ENCODE data around the gene HSD17B12.

DNA sequence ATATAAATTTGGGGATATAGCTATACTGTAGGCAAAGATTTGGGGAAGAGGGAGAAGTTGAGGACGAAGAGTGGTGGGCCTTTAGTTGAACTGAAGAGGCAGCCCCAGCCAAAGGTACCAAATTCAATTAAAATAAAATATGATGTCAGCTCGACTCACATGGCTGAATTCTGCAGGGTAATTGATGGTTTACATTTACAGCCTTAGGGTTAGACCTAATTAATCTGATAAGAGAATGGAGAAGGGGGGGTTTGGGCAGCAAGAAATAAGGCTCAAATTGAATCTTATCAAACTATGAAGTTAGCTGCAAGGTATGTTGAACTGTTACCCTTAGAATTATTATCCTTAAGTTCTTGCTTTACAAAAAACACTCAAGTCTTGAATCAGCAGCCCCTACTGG, 3.6 kb upstream of the HSD17B12 start:
- TF ChIP-seq, protein P1, sequence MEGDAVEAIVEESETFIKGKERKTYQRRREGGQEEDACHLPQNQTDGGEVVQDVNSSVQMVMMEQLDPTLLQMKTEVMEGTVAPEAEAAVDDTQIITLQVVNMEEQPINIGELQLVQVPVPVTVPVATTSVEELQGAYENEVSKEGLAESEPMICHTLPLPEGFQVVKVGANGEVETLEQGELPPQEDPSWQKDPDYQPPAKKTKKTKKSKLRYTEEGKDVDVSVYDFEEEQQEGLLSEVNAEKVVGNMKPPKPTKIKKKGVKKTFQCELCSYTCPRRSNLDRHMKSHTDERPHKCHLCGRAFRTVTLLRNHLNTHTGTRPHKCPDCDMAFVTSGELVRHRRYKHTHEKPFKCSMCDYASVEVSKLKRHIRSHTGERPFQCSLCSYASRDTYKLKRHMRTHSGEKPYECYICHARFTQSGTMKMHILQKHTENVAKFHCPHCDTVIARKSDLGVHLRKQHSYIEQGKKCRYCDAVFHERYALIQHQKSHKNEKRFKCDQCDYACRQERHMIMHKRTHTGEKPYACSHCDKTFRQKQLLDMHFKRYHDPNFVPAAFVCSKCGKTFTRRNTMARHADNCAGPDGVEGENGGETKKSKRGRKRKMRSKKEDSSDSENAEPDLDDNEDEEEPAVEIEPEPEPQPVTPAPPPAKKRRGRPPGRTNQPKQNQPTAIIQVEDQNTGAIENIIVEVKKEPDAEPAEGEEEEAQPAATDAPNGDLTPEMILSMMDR (IDR thresholded peaks at IDR 0.05), result no peak
- no peak for TF ChIP-seq POLR2A (IDR thresholded peaks at IDR 0.05)
- no peak for TF ChIP-seq EP300 (IDR thresholded peaks at IDR 0.05)
- no peak for TF ChIP-seq POLR2AphosphoS5 (IDR thresholded peaks at IDR 0.05)
